HL-60 (cell line): ENCODE measurements around the gene ZRANB2.

Experiments
- POLR2AphosphoS5 ChIP-seq: IDR thresholded peaks from 2 replicates; pipeline ENCODE4 v1.6.1; 2012; ENCODE audit warnings: low read depth
- TF ChIP-seq, protein P1 (sequence below): IDR thresholded peaks from one replicate; pipeline ENCODE4 v1.5.1; 2011; ENCODE audit warnings: low read length, control low read depth, inconsistent platforms; ENCODE audit not compliant: insufficient read depth

DNA sequence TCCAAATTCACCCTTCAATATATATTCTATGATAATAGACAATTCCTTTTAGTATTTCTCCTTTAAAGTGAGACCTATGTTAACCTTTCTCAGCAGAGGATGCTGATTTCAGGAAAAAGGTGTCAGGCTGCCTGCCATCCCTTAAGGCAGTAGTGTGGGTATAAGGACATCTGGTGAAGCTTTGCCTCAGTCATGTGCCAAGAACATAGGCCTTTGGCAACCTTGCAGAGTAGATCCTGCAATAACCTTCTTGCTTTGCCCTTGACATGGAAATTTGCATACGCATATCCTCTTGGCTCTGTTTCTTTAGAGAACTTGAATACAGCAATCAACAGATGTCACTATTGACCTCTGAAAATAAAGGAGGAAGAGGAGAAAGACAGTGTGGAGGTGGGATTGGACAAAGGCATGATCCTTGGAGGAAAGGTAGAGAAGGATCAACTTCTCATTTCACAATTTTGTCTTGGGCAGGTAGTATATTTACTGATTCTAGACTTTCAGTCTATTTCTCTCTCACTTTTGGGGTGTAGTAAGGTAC is 21.1 kb upstream of the ZRANB2 start:
- TF ChIP-seq POLR2AphosphoS5: no peak
- TF ChIP-seq, protein P1, sequence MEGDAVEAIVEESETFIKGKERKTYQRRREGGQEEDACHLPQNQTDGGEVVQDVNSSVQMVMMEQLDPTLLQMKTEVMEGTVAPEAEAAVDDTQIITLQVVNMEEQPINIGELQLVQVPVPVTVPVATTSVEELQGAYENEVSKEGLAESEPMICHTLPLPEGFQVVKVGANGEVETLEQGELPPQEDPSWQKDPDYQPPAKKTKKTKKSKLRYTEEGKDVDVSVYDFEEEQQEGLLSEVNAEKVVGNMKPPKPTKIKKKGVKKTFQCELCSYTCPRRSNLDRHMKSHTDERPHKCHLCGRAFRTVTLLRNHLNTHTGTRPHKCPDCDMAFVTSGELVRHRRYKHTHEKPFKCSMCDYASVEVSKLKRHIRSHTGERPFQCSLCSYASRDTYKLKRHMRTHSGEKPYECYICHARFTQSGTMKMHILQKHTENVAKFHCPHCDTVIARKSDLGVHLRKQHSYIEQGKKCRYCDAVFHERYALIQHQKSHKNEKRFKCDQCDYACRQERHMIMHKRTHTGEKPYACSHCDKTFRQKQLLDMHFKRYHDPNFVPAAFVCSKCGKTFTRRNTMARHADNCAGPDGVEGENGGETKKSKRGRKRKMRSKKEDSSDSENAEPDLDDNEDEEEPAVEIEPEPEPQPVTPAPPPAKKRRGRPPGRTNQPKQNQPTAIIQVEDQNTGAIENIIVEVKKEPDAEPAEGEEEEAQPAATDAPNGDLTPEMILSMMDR: no peak
